ENCODE data around the gene OR6C70.

OR6C70 gene

DNA sequence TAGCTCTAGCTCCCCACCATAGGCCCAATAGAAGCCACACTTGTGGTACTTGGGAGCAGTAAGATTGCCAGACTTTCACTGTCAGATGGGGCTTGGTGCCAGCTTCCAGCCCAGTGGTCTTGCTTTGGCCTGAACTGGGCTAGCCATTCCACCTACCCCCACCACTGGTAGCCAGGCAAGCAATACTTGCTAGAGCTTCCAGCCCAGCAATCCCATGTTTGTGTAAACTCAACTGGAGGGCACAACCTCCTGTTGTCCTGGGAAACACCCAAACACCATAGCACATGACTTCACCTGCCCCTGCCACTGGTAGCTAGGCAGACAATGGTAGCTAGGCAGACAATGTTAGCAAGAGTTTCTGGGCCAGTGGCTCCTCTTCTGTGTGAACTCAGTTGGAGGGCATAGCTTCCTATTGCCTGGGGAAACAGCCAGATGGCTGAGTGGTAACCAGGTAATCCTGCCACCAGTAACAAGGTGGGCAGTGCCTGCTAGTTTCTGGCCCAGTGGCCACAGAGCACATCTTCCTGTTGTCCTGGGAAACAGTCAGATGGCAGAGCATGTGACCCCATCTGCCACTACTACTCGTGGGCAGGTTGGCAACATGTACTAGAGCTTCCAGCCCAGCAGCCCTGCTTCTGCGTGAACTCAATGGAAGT, 49.5 kb downstream of the OR6C70 start:
- DNase-seq: no peak
